Peyer's patch (tissue), 4 donors: ENCODE results near the gene IFNA21. TPM values are rescaled to one million over a fixed set of nuclear protein-coding genes. Genes with fewer than 3 reads are reported as not detected.
"Not testable (repeated sequence)": the region's sequence is repeated elsewhere in the genome, so short reads cannot be mapped to it uniquely, and the experiment has no call there.

Source experiments
- DNase-seq, 3 donors: peaks; one replicate each; pipeline ENCODE4 v3.0.0-alpha.2; 2017 to 2019
- H3K27ac ChIP-seq, 4 donors: fragments of 200-600 bp; sonication (generic); one replicate each; pipeline ENCODE4 v1.5.1; 2016 to 2019
- H3K27me3 ChIP-seq, 2 donors: fragments of 200-600 bp; sonication (generic); one replicate each; pipeline ENCODE4 v1.5.1; 2019
- H3K36me3 ChIP-seq, 3 donors: fragments of 200-600 bp; sonication (generic); one replicate each; pipeline ENCODE4 v1.5.1; 2016 to 2019
- H3K4me1 ChIP-seq, 4 donors: fragments of 200-600 bp; sonication (generic); one replicate each; pipeline ENCODE4 v1.5.1; 2016 to 2019
- H3K4me3 ChIP-seq, 4 donors: fragments of 200-600 bp; sonication (generic); 1 replicate in 3 of 4; 2 replicates in 1 of 4; pipeline ENCODE4 v1.5.1; 2016 to 2019; ENCODE audit warnings: mild to moderate bottlenecking in 1 of 4
- H3K9me3 ChIP-seq, 4 donors: fragments of 200-600 bp; sonication (generic); one replicate each; pipeline ENCODE4 v1.5.1; 2016 to 2019; ENCODE audit warnings: mild to moderate bottlenecking in 1 of 4
- CTCF ChIP-seq, 6 experiments: fragments of 450-650 bp in 4 of 6; fragments of 200-600 bp in 2 of 6; sonication (generic) in 1 of 6; IDR thresholded peaks; one replicate each; pipeline ENCODE4 v1.5.1; 2017 to 2019; ENCODE audit warnings: antibody characterized with exemption in 6 of 6, mild to moderate bottlenecking in 3 of 6, moderate library complexity in 1 of 6
- POLR2A ChIP-seq, 2 donors: fragments of 450-650 bp; IDR thresholded peaks; one replicate each; pipeline ENCODE4 v1.5.1; 2017; ENCODE audit warnings: antibody characterized with exemption in 2 of 2, mild to moderate bottlenecking in 2 of 2, moderate library complexity in 2 of 2
- total RNA-seq, 4 donors: library from RNA; depleted of rRNA; stranded (reverse); fragments of >200 nt; gene quantifications; one replicate each; pipeline ENCODE4 v1.1.0, GENCODE V29; 2016

The IFNA21 gene
- total RNA-seq, result not detected

GRCh38 chr9:21166560-21166959 lies at the start of gene IFNA21:
IFNA21 (minus strand) TSS chr9:21166660; CDS start chr9:21166612, 48 bp downstream.
- H3K36me3 ChIP-seq, H3K27me3 ChIP-seq, DNase-seq, H3K9me3 ChIP-seq, H3K4me3 ChIP-seq, H3K4me1 ChIP-seq, H3K27ac ChIP-seq: not testable (repeated sequence)

DNA sequence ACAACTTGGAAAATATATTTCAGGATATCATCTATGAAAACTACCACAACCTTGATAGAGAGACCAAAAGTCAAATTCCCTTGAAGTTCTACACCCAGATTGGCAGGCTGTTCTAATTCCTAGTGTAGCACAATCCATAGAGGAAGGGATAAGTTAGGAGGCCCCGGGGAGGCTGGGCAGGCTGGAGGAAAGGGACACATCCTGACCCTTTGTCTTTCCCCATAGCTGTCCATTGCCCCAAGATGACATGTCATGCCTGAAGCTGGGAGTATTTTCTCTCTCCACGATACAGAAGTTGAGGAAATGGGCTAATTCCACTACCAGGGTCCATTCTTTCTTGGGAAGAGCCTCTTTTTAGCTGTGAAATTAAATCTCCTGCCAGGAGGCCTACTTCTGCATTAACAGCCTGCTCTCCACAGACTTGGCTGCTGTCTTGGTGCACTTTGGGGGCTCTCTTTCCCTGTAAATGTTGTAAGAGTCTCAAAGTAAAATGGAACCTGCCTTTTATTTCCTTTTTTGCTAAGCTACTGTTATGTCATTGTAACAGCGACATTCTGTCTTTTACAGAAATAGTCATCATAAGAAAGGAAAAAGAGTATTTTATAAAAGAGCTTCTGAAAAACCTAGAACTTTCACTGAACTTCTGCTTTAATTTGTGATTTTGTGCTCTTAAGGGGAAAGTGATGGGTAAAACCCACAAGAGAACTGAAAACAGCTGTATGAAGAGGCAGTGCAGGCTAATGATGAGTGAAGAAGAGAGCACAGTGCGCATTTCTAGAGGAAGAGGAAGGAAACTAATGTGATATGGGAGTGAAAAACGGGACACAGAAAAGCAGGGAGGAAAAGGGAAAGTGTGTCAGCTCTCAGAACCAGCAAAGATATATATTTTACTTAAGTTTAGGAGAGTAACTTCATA lies 47.2 kb upstream of the IFNA21 start:
- H3K27ac ChIP-seq, H3K4me3 ChIP-seq, H3K4me1 ChIP-seq, H3K27me3 ChIP-seq, H3K36me3 ChIP-seq, DNase-seq, H3K9me3 ChIP-seq: not testable (repeated sequence)
- peak in 1 of 6 experiments; percentile 20 for TF ChIP-seq CTCF (IDR thresholded peaks at IDR 0.05)

DNA sequence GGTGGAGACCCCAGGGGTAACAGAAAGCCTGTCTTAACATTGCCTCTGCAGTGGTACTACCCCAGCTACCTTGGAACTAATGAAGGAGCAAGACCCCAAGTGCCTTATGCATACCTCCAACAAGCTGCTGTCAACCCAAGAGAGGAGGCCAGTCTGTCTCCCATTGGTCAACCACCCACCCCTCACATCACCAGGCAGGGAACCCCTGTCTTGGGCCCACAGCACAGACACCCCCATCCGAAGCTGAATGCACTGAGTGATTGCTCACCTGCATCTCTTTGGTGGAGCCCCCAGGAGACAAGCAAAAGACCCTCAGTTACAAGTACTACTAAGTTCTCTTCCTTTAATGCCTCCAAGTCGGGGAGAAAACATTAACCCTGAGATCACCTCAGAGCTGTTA lies 45.7 kb upstream of the IFNA21 start:
- H3K4me1 ChIP-seq, H3K36me3 ChIP-seq, H3K4me3 ChIP-seq, H3K27me3 ChIP-seq, H3K27ac ChIP-seq, H3K9me3 ChIP-seq, DNase-seq: not testable (repeated sequence)

GRCh38 chr9:21210782-21211181 lies 44.3 kb upstream of the IFNA21 start:
- H3K4me1 ChIP-seq, H3K4me3 ChIP-seq, H3K27ac ChIP-seq, H3K36me3 ChIP-seq, H3K27me3 ChIP-seq, H3K9me3 ChIP-seq, DNase-seq: not testable (repeated sequence)

DNA sequence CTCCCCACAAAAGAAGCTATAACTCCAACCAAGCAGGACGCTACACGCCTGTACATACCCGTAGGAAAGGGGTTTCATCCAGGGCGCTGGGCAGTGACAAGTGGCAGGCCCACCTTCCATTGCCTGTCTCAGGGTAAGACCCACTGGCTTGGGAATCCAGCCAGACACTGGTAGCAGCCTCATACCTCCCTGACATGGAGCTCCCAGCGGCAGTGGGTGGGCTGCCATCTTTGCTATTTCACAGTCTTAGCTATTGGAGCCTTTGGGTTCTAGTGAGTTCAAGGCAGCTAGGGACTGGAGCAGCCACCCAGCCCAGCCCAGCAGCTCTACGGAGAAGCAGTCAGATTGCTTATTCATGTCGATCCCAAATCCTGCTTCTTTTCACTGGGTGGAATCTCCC lies 43.9 kb upstream of the IFNA21 start:
- DNase-seq, result no peak
- Histone ChIP-seq H3K27ac (no peak overlapping the region), H3K27me3 (no peaks in the 10 kb centered on the region), H3K4me3 (no peak overlapping the region), H3K4me1 (no peaks in the 10 kb centered on the region), H3K36me3 (no peaks in the 10 kb centered on the region), H3K9me3 (no peaks in the 10 kb centered on the region)
- no peak for TF ChIP-seq CTCF (IDR thresholded peaks at IDR 0.05)
- TF ChIP-seq POLR2A (IDR thresholded peaks at IDR 0.05), result no peak

- not testable (repeated sequence) for H3K36me3 ChIP-seq, H3K9me3 ChIP-seq, H3K27ac ChIP-seq, H3K4me1 ChIP-seq, H3K27me3 ChIP-seq, DNase-seq, H3K4me3 ChIP-seq
Observed at GRCh38 chr9:21207043-21207442, 40.6 kb upstream of the IFNA21 start, which contains the start of gene IFNA10. IFNA10 (minus strand) TSS chr9:21207143; CDS start chr9:21207097, 46 bp downstream.

GRCh38 chr9:21205204-21205603 lies 38.7 kb upstream of the IFNA21 start:
- Histone ChIP-seq H3K27me3 (no peaks in the 10 kb centered on the region), H3K27ac (no peak overlapping the region), H3K4me3 (no peak overlapping the region), H3K36me3 (no peaks in the 10 kb centered on the region), H3K9me3 (no peaks in the 10 kb centered on the region), H3K4me1 (no peaks in the 10 kb centered on the region)
- DNase-seq, result no peak
- TF ChIP-seq POLR2A (IDR thresholded peaks at IDR 0.05) (no peak), CTCF (IDR thresholded peaks at IDR 0.05) (no peak)

- not testable (repeated sequence) for H3K27me3 ChIP-seq, H3K36me3 ChIP-seq, H3K4me3 ChIP-seq, H3K9me3 ChIP-seq, H3K4me1 ChIP-seq, H3K27ac ChIP-seq, DNase-seq
Observed at GRCh38 chr9:21202105-21202504, 35.6 kb upstream of the IFNA21 start, which contains the start of gene IFNA7. IFNA7 (minus strand) TSS chr9:21202205; CDS start chr9:21202165, 40 bp downstream.
